ENCODE results near the gene GNB1L.

Gene GNB1L

DNA sequence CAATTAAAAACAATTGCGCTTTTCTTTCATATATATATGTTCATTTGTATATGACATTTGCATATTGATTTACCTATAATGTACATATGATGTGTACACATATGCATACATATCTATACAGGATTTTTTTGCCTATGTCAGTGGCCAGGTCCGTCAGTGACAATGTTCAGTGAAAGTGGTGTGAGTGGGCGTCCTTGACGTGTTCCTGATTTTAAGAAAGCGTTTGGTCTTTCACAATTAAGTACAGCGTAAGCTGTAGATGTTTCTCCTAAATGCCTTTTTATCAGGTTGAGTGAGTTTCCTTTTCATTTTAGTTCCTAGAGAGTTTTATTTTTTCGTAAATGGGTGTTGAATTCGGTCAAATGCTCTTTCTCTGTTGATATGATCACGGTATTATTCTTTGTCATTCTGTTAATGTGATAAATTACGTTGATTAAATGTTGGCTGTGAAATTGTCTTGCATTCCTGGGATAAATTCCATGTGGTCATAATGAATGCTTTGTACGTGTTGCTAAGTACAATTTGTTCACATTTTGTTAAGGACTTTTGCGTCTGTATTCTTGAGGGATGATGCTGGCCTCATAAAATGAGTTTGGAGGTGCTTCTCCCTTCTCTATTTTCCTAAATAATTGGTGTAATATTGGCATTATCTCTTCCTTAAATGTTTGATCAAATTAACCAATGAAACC lies 10.6 kb upstream of the GNB1L start:
- Histone ChIP-seq H3K27me3 (ENCODE audit: control insufficient read depth, insufficient read depth, low read length) (no peaks in the 10 kb centered on the region), H3K9ac (ENCODE audit: low read depth, low read length) (peak overlapping the region; percentile 5), H3K4me1 (ENCODE audit: control insufficient read depth, insufficient read depth, low read length) (peaks cover 6% of the 10 kb centered on the region), H3K36me3 (ENCODE audit: insufficient read depth, low read length) (no peaks in the 10 kb centered on the region), H3K4me3 (ENCODE audit: low read length) (no peak overlapping the region), H3K4me2 (ENCODE audit: low read length) (peak overlapping the region; percentile 47), H3K9me3 (replicated peaks; ENCODE audit: low read length) (no peaks in the 10 kb centered on the region)

DNA sequence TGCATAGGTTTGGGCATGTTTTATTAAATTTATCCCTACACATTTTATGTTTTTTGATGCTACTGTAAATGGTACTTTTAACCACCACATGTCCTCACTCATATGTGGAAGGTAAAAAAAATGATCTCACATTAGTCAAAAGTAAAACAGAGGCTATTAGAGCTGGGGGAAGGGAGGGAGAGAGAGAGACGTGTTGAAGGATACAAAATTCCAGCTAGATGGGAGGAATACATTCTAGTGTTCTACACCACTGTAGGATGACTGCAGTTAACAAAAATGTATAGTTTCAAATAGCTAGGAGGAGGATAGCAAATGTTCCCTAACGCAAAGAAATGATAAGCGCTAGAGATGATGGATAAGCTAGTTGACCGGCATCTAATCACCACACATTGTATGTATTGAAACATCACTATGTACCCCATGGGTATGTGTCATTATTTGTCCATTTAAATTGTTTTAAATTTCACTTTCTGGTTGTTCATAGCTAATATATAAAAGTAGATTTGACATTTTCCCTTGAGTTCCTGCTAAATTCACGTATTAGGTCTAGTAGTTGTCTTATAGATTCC lies 9.9 kb upstream of the GNB1L start:
- Histone ChIP-seq H3K27me3 (ENCODE audit: control insufficient read depth, insufficient read depth, low read length) (no peaks in the 10 kb centered on the region), H3K4me1 (ENCODE audit: control insufficient read depth, insufficient read depth, low read length) (peaks cover 6% of the 10 kb centered on the region)

DNA sequence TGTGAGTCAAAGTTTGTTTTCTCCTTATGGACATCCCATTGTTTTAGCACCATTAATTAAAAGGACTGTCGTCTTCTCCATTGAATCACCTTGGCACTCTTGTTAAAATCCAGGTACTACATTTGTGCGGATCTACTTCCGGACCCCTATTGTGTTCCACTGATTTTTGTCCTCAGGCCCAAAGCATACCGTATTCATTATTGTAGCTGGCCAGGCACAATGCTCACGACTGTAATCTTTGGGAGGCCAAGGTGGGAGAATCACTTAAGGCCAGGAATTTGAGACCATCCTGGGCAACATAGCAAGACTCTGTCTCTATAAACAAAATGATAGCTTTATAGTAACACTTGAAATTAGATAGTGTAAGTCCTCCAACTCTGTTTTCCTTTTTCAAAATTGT lies 8.9 kb upstream of the GNB1L start:
- peaks cover 6% of the 10 kb centered on the region for H3K4me1 ChIP-seq (ENCODE audit: control insufficient read depth, insufficient read depth, low read length)
- no peak overlapping the region for H3K9ac ChIP-seq (ENCODE audit: low read depth, low read length)
- H3K4me2 ChIP-seq (ENCODE audit: low read length): no peak overlapping the region
- H3K36me3 ChIP-seq (ENCODE audit: insufficient read depth, low read length): no peaks in the 10 kb centered on the region
- no peak overlapping the region for H3K4me3 ChIP-seq (ENCODE audit: low read length)
- no peaks in the 10 kb centered on the region for H3K27me3 ChIP-seq (ENCODE audit: control insufficient read depth, insufficient read depth, low read length)
- H3K9me3 ChIP-seq (replicated peaks; ENCODE audit: low read length): no peaks in the 10 kb centered on the region

More for the DNA sequence above, 9.9 kb upstream of the GNB1L start:
- H3K9ac ChIP-seq (ENCODE audit: low read depth, low read length): no peak overlapping the region
- no peak overlapping the region for H3K4me3 ChIP-seq (ENCODE audit: low read length)
- H3K36me3 ChIP-seq (ENCODE audit: insufficient read depth, low read length): no peaks in the 10 kb centered on the region
- H3K4me2 ChIP-seq (ENCODE audit: low read length): no peak overlapping the region
- no peaks in the 10 kb centered on the region for H3K9me3 ChIP-seq (replicated peaks; ENCODE audit: low read length)

DNA sequence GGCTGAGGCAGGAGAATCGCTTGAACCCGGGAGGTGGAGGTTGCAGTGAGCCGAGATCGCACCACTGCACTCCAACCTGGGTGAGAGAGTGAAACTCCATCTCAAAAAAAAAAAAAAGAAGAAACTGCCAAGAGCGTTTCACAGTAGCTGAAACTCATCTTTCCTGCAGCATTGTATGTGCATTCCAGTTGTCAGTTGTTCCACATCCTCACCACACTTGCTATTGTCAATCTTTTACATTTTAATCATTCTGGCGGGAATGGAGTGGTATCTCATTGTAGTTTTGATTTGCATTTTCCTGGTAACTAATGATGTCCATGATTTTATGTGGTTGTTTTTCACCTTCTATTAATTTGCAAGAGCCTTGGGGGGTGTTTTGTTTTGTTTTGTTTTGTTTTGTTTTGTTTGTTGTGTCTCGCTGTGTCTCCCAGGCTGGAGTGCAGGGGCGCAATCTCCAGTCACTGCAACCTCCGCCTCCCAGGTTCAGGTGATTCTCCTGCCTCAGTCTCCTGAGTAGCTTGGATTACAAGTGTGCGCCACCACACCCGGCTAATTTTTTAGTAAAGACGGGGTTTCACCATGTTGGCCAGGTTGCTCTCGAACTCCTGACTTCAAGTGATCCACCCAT lies 8.1 kb upstream of the GNB1L start:
- H3K27me3 ChIP-seq (ENCODE audit: control insufficient read depth, insufficient read depth, low read length): no peaks in the 10 kb centered on the region
- H3K9ac ChIP-seq (ENCODE audit: low read depth, low read length): no peak overlapping the region
- no peak overlapping the region for H3K4me3 ChIP-seq (ENCODE audit: low read length)
- H3K36me3 ChIP-seq (ENCODE audit: insufficient read depth, low read length): no peaks in the 10 kb centered on the region
- H3K4me2 ChIP-seq (ENCODE audit: low read length): no peak overlapping the region
- H3K4me1 ChIP-seq (ENCODE audit: control insufficient read depth, insufficient read depth, low read length): peaks cover 6% of the 10 kb centered on the region
- no peaks in the 10 kb centered on the region for H3K9me3 ChIP-seq (replicated peaks; ENCODE audit: low read length)

DNA sequence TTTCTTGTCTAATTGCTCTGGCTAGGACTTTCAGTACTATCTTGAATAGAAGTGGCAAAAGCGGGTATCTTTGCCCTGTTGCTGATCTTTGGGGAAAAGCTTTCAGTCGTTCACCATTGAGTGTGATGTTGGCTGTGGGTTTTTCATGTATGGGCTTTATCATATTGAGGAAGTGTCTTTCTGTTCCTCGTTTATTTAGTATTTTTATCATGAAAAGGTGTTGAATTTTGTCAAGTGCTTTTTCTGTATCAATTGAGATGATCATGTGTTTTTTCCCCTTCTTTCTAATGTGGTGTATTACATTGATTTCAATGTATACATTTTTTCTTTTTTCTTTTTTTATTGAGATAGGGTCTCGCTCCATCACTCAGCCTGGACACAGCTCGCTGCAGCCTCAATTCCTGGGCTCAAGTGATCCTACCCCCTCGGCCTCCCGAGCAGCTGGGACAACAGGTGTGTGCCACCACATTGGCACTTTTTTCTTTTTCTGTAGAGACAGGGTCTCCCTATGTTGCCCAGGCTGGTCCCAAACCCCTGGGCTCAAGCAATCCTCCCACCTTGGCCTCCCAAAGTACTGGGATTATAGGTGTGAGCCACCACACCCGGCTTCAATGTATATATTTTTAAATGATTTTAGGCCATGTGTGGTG lies 5.3 kb upstream of the GNB1L start:
- Histone ChIP-seq H3K4me1 (ENCODE audit: control insufficient read depth, insufficient read depth, low read length) (peaks cover 13% of the 10 kb centered on the region), H3K27me3 (ENCODE audit: control insufficient read depth, insufficient read depth, low read length) (no peaks in the 10 kb centered on the region), H3K4me2 (ENCODE audit: low read length) (no peak overlapping the region), H3K36me3 (ENCODE audit: insufficient read depth, low read length) (no peaks in the 10 kb centered on the region), H3K4me3 (ENCODE audit: low read length) (no peak overlapping the region), H3K9me3 (replicated peaks; ENCODE audit: low read length) (no peaks in the 10 kb centered on the region), H3K9ac (ENCODE audit: low read depth, low read length) (no peak overlapping the region)

DNA sequence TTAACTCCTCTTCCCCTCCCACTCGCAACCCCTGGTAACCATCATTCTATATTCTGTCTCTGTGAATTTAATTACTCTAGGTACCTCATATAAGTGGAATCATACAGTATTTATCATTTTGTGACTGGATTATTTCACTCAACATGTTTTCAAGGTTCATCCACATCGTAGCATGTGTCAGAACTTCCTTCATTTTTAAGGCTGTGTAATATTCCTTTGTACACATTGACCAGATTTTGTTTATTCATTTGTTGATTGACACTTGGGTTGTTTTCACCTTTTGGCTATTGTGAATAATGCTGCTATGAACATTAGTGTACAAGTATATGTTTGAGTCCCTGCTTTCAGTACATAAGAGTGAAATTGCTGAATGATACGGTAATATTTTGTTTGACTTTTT lies 2.7 kb upstream of the GNB1L start:
- Histone ChIP-seq H3K9ac (ENCODE audit: low read depth, low read length) (no peak overlapping the region), H3K27me3 (ENCODE audit: control insufficient read depth, insufficient read depth, low read length) (no peaks in the 10 kb centered on the region), H3K4me2 (ENCODE audit: low read length) (no peak overlapping the region), H3K4me1 (ENCODE audit: control insufficient read depth, insufficient read depth, low read length) (peaks cover 22% of the 10 kb centered on the region), H3K36me3 (ENCODE audit: insufficient read depth, low read length) (peaks cover 16% of the 10 kb centered on the region), H3K9me3 (replicated peaks; ENCODE audit: low read length) (no peaks in the 10 kb centered on the region), H3K4me3 (ENCODE audit: low read length) (no peak overlapping the region)

DNA sequence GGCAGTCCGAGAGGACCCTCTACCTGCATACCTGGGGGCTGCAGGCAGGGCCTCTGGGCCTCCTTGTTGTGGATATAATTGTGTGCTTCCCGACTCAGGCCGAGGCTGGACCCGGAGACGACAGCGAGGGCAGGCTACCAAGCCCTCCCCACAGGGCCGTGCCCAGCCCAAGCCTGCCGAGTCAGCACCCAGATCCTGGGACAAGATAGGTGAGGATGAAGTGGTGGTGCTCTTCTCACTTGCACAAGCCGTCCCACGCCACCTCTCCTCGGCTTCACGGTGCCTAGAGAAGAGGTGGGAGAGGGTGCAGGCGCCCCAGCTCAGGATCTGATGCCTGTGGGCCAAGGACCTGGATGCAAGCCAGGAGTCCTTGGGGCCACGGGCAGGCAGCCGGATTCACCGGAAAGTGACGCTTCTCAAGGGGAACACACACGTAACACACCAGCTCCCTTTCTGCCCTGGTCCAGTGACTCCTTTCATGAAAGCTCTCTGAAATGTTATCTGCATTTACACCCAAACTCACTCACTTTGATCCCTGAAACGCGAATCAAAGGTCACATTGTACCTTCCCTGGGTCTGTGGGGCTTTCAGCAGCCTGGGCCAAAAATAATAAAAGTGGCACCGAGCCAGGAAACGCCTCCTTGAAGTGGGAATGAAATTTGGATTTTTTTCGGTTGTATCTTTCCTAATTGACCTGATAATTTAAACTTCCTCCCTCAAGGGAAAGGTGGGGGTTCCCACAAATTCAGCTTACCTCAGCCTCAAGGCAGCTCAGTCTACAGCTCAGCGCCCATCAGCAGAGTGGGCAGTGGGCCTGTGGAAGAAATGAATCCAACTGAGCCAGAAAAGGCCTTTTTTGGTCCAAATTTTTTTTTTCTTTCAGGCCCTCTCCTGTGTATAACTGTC lies 1.1 kb upstream of the GNB1L start:
- peaks cover 32% of the 10 kb centered on the region for H3K36me3 ChIP-seq (ENCODE audit: insufficient read depth, low read length)
- no peaks in the 10 kb centered on the region for H3K9me3 ChIP-seq (replicated peaks; ENCODE audit: low read length)
- H3K9ac ChIP-seq (ENCODE audit: low read depth, low read length): peak overlapping the region; percentile 97
- H3K4me3 ChIP-seq (ENCODE audit: low read length): peak overlapping the region; percentile 99
- peak overlapping the region; percentile 99 for H3K4me2 ChIP-seq (ENCODE audit: low read length)
- H3K27me3 ChIP-seq (ENCODE audit: control insufficient read depth, insufficient read depth, low read length): no peaks in the 10 kb centered on the region
- peaks cover 38% of the 10 kb centered on the region for H3K4me1 ChIP-seq (ENCODE audit: control insufficient read depth, insufficient read depth, low read length)

DNA sequence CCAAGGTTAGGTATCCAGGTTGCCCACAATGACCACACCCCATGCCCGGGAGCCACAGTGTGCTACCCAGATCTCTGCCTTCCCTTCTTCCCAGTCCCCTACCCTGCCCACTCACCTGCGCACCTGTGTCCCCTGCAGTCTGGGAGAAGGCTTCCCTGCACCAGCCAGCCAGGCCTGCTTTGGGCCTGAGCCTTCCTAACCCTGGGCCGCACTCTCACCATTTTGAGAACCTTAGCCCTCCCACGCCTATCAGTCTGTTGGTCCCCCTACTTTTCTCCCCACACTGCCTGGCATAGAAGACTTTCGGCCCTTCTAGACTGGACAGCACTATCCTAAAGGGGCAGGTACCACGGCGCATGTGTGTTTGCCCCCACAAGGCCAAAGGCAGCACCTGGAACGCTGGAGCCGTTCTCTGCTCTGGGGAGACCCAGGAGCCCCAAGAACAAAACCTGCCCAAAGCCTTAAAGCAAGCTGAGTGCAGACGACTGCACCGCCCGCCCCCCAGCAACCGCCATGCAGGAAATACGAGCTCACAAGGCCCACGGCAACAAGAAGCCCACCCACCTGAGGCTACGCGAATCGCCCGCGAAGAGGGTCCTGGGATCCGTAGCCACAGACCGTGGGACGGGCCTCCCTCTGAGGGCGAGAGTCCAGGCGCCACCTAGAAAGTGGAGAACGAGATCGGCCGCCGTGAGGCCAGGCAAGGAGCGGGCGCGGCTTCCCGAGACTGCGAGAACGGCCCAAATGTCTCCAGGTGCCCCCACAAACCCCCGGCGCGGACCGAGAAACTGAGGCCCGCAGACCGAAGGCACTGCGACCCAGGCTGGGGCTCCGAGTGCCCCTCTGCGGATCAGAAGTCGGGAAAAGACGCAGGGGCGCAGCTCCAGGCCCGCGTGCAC lies 546 bp downstream of the GNB1L start:
- Histone ChIP-seq H3K9ac (ENCODE audit: low read depth, low read length) (peak overlapping the region; percentile 97), H3K4me3 (ENCODE audit: low read length) (peak overlapping the region; percentile 99), H3K9me3 (replicated peaks; ENCODE audit: low read length) (no peaks in the 10 kb centered on the region), H3K4me1 (ENCODE audit: control insufficient read depth, insufficient read depth, low read length) (peaks cover 52% of the 10 kb centered on the region), H3K4me2 (ENCODE audit: low read length) (peak overlapping the region; percentile 99), H3K36me3 (ENCODE audit: insufficient read depth, low read length) (peaks cover 45% of the 10 kb centered on the region), H3K27me3 (ENCODE audit: control insufficient read depth, insufficient read depth, low read length) (no peaks in the 10 kb centered on the region)

DNA sequence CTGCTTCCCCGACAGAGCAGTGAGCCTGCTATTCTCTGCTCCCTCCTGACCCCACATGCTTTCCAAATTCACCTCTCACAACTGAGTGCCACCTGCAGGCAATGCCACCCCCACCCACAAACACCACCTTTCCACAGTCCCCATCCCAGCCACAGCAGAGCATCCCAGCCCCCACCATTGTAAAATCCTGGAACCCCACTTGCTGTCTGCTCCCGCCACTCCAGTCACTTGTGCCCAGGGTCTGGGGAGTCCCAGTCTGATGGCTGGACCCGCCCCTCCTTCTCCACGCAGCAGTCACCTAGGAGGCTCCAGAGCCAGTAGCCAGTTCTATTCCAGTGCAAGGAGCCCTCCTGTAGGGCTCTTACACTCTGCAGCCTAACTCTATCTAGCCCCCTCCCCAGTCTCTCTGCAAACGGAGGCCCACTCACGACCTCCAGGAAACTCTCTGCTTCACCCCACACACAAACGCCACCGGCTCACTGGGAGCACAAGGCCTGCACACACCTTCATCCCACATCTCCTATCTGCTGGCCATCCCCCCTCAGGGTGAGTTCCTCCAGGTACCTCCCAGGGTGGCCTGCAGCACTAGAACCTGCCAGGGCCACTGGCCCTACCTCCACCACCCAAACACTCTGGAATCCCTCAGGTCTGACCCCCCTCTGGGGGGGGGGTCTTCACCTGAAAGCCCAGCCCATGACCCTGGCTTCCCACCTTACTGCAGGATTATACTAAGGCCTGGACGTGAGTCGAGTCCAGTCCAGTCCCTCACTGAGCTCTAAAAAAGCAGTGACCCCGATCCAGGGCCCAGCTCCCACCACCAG lies 1.4 kb downstream of the GNB1L start:
- Histone ChIP-seq H3K27me3 (ENCODE audit: control insufficient read depth, insufficient read depth, low read length) (no peaks in the 10 kb centered on the region), H3K36me3 (ENCODE audit: insufficient read depth, low read length) (peaks cover 51% of the 10 kb centered on the region), H3K9me3 (replicated peaks; ENCODE audit: low read length) (no peaks in the 10 kb centered on the region), H3K4me2 (ENCODE audit: low read length) (peak overlapping the region; percentile 99), H3K9ac (ENCODE audit: low read depth, low read length) (peak overlapping the region; percentile 97), H3K4me1 (ENCODE audit: control insufficient read depth, insufficient read depth, low read length) (peaks cover 61% of the 10 kb centered on the region), H3K4me3 (ENCODE audit: low read length) (peak overlapping the region; percentile 99)
